ENCODE results near the gene CHDH. TPM values are rescaled to one million over a fixed set of nuclear protein-coding genes. Genes with fewer than 3 reads are reported as not detected.

Gene CHDH
- total RNA-seq, 2 donors from 2014 or later, result 1.1 TPM

DNA sequence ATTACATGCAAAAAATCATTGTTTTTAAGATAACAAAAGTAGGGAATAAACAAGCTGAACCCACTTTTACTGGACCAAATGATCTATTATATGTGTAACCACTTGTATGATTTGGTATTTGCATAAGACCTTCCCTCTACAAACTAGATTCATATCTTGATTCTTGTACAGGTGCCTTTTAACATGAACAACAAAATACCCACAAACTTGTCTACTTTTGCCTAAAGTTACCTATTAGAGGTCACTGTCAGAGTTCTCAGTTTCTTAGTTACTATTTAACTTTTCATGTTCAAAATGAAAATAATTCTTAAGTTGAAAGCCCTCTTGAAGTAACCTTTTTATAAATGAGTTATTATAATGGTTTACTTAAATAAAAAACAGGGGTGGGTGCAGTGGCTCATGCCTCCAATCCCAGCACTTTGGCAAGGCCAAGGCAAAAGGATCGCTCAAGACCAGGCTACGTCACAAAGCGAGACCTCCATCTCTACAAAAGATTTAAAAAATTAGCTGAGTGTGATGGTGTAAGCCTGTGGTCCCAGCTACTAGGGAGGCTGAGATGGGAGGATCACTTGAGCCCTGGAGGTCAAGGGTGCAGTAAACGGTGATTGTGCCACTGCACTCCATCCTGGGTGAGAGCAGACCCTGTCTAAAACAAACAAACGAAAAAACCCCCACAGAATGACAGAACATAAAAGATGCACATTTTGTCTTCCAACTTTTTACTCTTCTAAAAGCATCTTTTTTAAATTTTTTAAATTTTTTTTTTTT is 19.7 kb upstream of the CHDH start:
- ATAC-seq (replicated peaks), result no peak
- no peak overlapping the region for H3K4me3 Mint-ChIP-seq
- no peaks in the 10 kb centered on the region for H3K27me3 Mint-ChIP-seq
- peaks cover 92% of the 10 kb centered on the region for H3K36me3 Mint-ChIP-seq (ENCODE audit: low read depth)
- H3K9me3 Mint-ChIP-seq, result no peaks in the 10 kb centered on the region
- H3K4me1 Mint-ChIP-seq, result peaks cover 8% of the 10 kb centered on the region
- H3K27ac Mint-ChIP-seq, result no peak overlapping the region

DNA sequence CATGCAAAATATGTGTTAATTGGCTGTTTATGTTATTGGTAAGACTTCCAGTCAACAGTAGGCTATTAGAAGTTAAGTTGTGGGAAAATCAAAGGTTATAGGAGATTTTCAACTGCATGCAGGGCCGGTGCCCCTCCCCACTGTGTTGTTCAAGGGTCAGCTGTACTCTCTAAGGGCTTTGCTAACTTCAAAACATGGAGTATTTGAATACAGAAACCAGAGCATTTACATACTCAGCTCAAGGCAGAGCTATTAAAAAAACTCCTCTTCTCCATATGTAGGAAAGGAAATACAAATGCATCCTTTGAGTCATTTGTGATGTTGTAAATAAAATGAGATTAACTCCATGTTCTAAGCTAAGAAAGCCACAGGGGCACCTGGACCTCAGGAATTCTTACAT is 16.9 kb upstream of the CHDH start:
- H3K9me3 Mint-ChIP-seq, result no peaks in the 10 kb centered on the region

GRCh38 chr3:53862241-53862640 is 16.0 kb upstream of the CHDH start:
- H3K36me3 Mint-ChIP-seq (ENCODE audit: low read depth), result peaks cover 73% of the 10 kb centered on the region
- no peak for ATAC-seq (replicated peaks)
- no peaks in the 10 kb centered on the region for H3K4me1 Mint-ChIP-seq
- H3K27ac Mint-ChIP-seq, result no peak overlapping the region
- H3K27me3 Mint-ChIP-seq, result no peaks in the 10 kb centered on the region
- H3K4me3 Mint-ChIP-seq, result no peak overlapping the region
- no peaks in the 10 kb centered on the region for H3K9me3 Mint-ChIP-seq

More for the DNA sequence above, 16.9 kb upstream of the CHDH start:
- ATAC-seq (replicated peaks), result no peak
- H3K27ac Mint-ChIP-seq, result no peak overlapping the region
- peaks cover 82% of the 10 kb centered on the region for H3K36me3 Mint-ChIP-seq (ENCODE audit: low read depth)
- H3K27me3 Mint-ChIP-seq, result no peaks in the 10 kb centered on the region
- H3K4me1 Mint-ChIP-seq, result peaks cover under 1% of the 10 kb centered on the region
- no peak overlapping the region for H3K4me3 Mint-ChIP-seq

GRCh38 chr3:53860196-53860595 is 14.0 kb upstream of the CHDH start:
- no peak overlapping the region for H3K27ac Mint-ChIP-seq
- no peaks in the 10 kb centered on the region for H3K4me1 Mint-ChIP-seq
- peaks cover 55% of the 10 kb centered on the region for H3K36me3 Mint-ChIP-seq (ENCODE audit: low read depth)
- ATAC-seq (replicated peaks), result no peak
- H3K4me3 Mint-ChIP-seq, result no peak overlapping the region
- no peaks in the 10 kb centered on the region for H3K27me3 Mint-ChIP-seq
- H3K9me3 Mint-ChIP-seq, result no peaks in the 10 kb centered on the region

DNA sequence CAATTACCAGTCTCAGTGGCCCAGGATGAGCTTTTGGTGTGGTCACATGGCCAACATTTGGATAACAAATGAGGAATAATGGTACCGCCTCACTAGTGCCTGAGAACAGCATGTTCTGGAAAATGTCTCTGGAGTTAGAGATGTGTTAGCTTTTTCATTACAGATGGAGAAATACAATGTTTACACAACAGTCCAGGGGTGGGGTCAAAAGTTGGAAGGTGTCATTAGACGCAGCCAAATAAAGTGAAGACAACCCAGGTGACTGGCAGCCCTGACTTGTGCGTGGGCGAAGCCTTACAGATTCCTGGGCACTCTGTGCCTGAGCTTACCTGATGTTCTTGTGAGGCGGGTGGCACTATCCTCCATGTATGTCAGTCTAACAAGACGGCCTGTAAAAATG is 13.0 kb upstream of the CHDH start:
- Mint-ChIP-seq H3K36me3 (ENCODE audit: low read depth) (peaks cover 44% of the 10 kb centered on the region), H3K4me3 (no peak overlapping the region), H3K4me1 (no peaks in the 10 kb centered on the region), H3K27ac (no peak overlapping the region), H3K27me3 (no peaks in the 10 kb centered on the region), H3K9me3 (no peaks in the 10 kb centered on the region)
- ATAC-seq (replicated peaks), result no peak

GRCh38 chr3:53858096-53858741 is 12.0 kb upstream of the CHDH start:
- Mint-ChIP-seq H3K4me3 (no peak overlapping the region), H3K9me3 (no peaks in the 10 kb centered on the region), H3K36me3 (ENCODE audit: low read depth) (peaks cover 39% of the 10 kb centered on the region), H3K4me1 (no peaks in the 10 kb centered on the region), H3K27ac (no peak overlapping the region), H3K27me3 (no peaks in the 10 kb centered on the region)
- no peak for ATAC-seq (replicated peaks)

GRCh38 chr3:53856964-53857363 is 10.7 kb upstream of the CHDH start:
- H3K27me3 Mint-ChIP-seq, result no peaks in the 10 kb centered on the region
- ATAC-seq (replicated peaks), result no peak
- peaks cover 28% of the 10 kb centered on the region for H3K36me3 Mint-ChIP-seq (ENCODE audit: low read depth)
- no peak overlapping the region for H3K27ac Mint-ChIP-seq
- no peaks in the 10 kb centered on the region for H3K9me3 Mint-ChIP-seq
- H3K4me1 Mint-ChIP-seq, result no peaks in the 10 kb centered on the region
- H3K4me3 Mint-ChIP-seq, result no peak overlapping the region

DNA sequence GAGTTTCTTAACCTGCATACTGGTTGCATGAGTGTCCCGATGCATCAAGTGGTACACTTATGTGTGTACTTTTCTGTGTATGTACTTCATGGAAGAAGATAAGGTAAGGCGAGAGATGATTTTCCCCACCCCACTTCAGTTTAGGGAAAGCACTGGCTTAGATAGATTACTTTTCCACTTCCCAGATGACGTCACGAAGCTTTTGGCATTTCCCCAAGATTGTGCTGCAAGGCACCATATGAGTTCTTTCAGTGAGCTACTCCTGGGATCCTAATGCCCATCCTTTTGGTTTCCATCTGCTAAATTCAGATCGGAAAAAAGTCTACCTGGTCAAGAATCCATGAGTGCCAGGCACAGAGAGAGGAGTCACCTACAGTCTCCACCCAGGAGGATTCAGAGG is 4.7 kb upstream of the CHDH start:
- no peaks in the 10 kb centered on the region for H3K9me3 Mint-ChIP-seq
- H3K27me3 Mint-ChIP-seq, result peaks cover 17% of the 10 kb centered on the region
- H3K4me1 Mint-ChIP-seq, result no peaks in the 10 kb centered on the region
- no peaks in the 10 kb centered on the region for H3K36me3 Mint-ChIP-seq (ENCODE audit: low read depth)
- ATAC-seq (replicated peaks), result no peak
- H3K27ac Mint-ChIP-seq, result no peak overlapping the region
- H3K4me3 Mint-ChIP-seq, result no peak overlapping the region

- Mint-ChIP-seq H3K36me3 (ENCODE audit: low read depth) (no peaks in the 10 kb centered on the region), H3K4me3 (no peak overlapping the region), H3K4me1 (no peaks in the 10 kb centered on the region), H3K27ac (no peak overlapping the region), H3K9me3 (no peaks in the 10 kb centered on the region), H3K27me3 (peaks cover 21% of the 10 kb centered on the region)
- no peak for ATAC-seq (replicated peaks)
These were observed 3.7 kb upstream of the CHDH start for GRCh38 chr3:53849916-53850315.

- Mint-ChIP-seq H3K27ac (no peak overlapping the region), H3K4me3 (peak overlapping the region; percentile 63), H3K4me1 (no peaks in the 10 kb centered on the region), H3K9me3 (no peaks in the 10 kb centered on the region), H3K36me3 (ENCODE audit: low read depth) (no peaks in the 10 kb centered on the region), H3K27me3 (peaks cover 30% of the 10 kb centered on the region)
- no peak for ATAC-seq (replicated peaks)
These were observed 584 bp upstream of the CHDH start for GRCh38 chr3:53846851-53847155.

- Mint-ChIP-seq H3K36me3 (ENCODE audit: low read depth) (no peaks in the 10 kb centered on the region), H3K9me3 (no peaks in the 10 kb centered on the region), H3K4me3 (peak overlapping the region; percentile 53), H3K27ac (no peak overlapping the region), H3K27me3 (peaks cover 30% of the 10 kb centered on the region), H3K4me1 (no peaks in the 10 kb centered on the region)
- ATAC-seq (replicated peaks), result no peak
These were observed 412 bp downstream of the CHDH start for GRCh38 chr3:53845881-53846133.

DNA sequence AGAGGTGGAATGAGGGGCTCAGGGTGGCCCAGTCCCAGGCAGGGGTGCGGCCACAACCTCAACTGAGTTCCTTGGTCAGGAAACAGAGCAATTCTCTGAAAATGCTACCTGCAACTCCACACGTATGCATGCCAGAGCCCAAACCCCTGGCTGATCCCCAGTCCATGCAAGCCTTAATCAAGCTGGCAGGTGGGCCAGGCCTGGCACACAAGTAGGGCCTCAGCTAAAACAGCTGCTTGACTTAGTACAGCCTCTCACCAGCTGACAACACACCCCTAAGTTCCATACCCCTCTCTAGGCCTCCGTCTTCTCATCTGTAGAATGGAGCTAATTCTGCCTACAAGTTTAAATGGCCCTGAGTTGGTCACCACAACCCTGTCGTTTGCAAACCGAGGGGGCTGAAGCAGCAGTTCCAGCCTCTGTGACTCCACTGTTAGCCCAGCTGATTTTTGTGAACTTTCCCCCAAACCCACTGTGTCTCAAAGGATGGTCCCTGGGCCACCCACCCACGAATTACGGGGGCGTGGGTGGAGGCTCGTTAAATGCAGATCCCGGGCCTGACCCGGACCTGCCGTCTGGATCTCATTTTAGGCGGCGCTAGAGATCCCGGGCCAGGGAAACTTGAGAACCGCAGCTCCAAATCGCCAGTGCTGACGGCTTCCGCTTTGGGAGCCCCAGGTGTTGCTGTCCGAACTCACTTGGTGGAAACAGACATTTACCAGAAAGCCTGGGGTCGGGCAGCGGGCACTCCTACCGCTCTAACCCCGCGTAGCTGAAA is 927 bp downstream of the CHDH start:
- Mint-ChIP-seq H3K36me3 (ENCODE audit: low read depth) (no peaks in the 10 kb centered on the region), H3K27me3 (peaks cover 30% of the 10 kb centered on the region), H3K9me3 (no peaks in the 10 kb centered on the region), H3K27ac (no peak overlapping the region), H3K4me1 (no peaks in the 10 kb centered on the region), H3K4me3 (peak overlapping the region; percentile 53)
- ATAC-seq (replicated peaks), result no peak

GRCh38 chr3:53844262-53845102 is 1.7 kb downstream of the CHDH start:
- Mint-ChIP-seq H3K4me1 (no peaks in the 10 kb centered on the region), H3K27me3 (peaks cover 27% of the 10 kb centered on the region), H3K4me3 (peak overlapping the region; percentile 9), H3K36me3 (ENCODE audit: low read depth) (no peaks in the 10 kb centered on the region), H3K27ac (no peak overlapping the region), H3K9me3 (no peaks in the 10 kb centered on the region)
- no peak for ATAC-seq (replicated peaks)

Measured in activated T-helper 17 cell treated with anti-CD3 and anti-CD28 coated beads, Interleukin-2, amount 50 U/mL, for 72 hours (primary cell).